GM21423 (cell line): ENCODE results near the gene PER2.
"Not testable (repeated sequence)": the region's sequence is repeated elsewhere in the genome, so short reads cannot be mapped to it uniquely, and the experiment has no call there.

ENCODE experiments used
- ATAC-seq: cut with Tn5 transposase; IDR thresholded peaks from one replicate; pipeline ENCODE4 v1.9.1; 2021; ENCODE audit warnings: mild to moderate bottlenecking, moderate library complexity; ENCODE audit not compliant: unreplicated experiment

PER2 gene

GRCh38 chr2:238287737-238288649 lies at the start of gene PER2:
Gene PER2, minus strand, starts transcription at chr2:238288610. Its CDS starts 10,674 bp downstream, at chr2:238277936.
- peak; percentile 36 for ATAC-seq

GRCh38 chr2:238337846-238338245 lies 49.4 kb upstream of the PER2 start:
- ATAC-seq, result no peak

- no peak for ATAC-seq
Measured at GRCh38 chr2:238336793-238337444, 48.5 kb upstream of the PER2 start.

- no peak for ATAC-seq
Measured at GRCh38 chr2:238336151-238336550, 47.7 kb upstream of the PER2 start.

GRCh38 chr2:238335591-238335990 lies 47.2 kb upstream of the PER2 start:
- not testable (repeated sequence) for ATAC-seq

- no peak for ATAC-seq
Measured at GRCh38 chr2:238334885-238335284, 46.5 kb upstream of the PER2 start.

- no peak for ATAC-seq
Measured at GRCh38 chr2:238331916-238332315, 43.5 kb upstream of the PER2 start.

GRCh38 chr2:238330391-238330790 lies 42.0 kb upstream of the PER2 start:
- no peak for ATAC-seq

- ATAC-seq, result no peak
Measured at GRCh38 chr2:238327751-238328150, 39.3 kb upstream of the PER2 start.

GRCh38 chr2:238326801-238327365 lies 38.5 kb upstream of the PER2 start:
- no peak for ATAC-seq

- no peak for ATAC-seq
Measured at GRCh38 chr2:238325694-238326093, 37.3 kb upstream of the PER2 start.

GRCh38 chr2:238324248-238324647 lies 35.8 kb upstream of the PER2 start:
- not testable (repeated sequence) for ATAC-seq

- ATAC-seq, result no peak
Measured at GRCh38 chr2:238322001-238322411, 33.6 kb upstream of the PER2 start.

GRCh38 chr2:238321467-238321866 lies 33.1 kb upstream of the PER2 start:
- ATAC-seq, result no peak

GRCh38 chr2:238320648-238321281 lies 32.4 kb upstream of the PER2 start:
- ATAC-seq, result no peak

GRCh38 chr2:238320246-238320647 lies 31.8 kb upstream of the PER2 start, which contains the start of gene TRAF3IP1:
Gene TRAF3IP1, plus strand, starts transcription at chr2:238320518. Its CDS starts 145 bp downstream, at chr2:238320663.
- ATAC-seq, result peak; percentile 99

GRCh38 chr2:238315031-238315595 lies 26.7 kb upstream of the PER2 start:
- ATAC-seq, result no peak

- ATAC-seq, result no peak
Measured at GRCh38 chr2:238314576-238314975, 26.2 kb upstream of the PER2 start.

- no peak for ATAC-seq
Measured at GRCh38 chr2:238313991-238314350, 25.6 kb upstream of the PER2 start.

GRCh38 chr2:238313289-238313990 lies 25.0 kb upstream of the PER2 start:
- no peak for ATAC-seq
